A204.1 (cell line): Measurements from ENCODE around the gene FASTKD2.
"Not testable (repeated sequence)": the region's sequence is repeated elsewhere in the genome, so short reads cannot be mapped to it uniquely, and the experiment has no call there.

Experiments used
- FAIRE-seq: peaks from 2 replicates; lab custom pipeline; 2012; peaks lifted over from hg19 to GRCh38; lab: Jason Lieb, UNC

Gene FASTKD2

DNA sequence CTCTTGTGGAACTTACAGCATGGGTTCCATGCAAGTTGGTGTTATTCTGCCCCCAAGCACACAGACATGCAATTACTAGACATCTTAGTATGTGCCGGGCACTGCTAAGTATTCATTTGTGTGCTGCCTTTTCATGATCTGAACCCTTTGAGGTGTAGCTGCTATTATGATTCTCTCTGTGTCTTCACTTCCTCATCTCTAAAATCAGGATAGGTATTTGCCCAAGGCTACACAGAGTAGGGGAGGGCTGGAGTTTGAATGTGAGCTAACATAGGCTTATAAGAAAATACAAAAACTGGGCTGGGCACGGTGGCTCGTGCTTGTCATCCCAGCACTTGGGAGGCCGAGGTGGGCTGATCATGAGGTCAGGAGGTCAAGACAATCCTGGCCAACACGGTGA is 27.2 kb downstream of the FASTKD2 start:
- no peak for FAIRE-seq

DNA sequence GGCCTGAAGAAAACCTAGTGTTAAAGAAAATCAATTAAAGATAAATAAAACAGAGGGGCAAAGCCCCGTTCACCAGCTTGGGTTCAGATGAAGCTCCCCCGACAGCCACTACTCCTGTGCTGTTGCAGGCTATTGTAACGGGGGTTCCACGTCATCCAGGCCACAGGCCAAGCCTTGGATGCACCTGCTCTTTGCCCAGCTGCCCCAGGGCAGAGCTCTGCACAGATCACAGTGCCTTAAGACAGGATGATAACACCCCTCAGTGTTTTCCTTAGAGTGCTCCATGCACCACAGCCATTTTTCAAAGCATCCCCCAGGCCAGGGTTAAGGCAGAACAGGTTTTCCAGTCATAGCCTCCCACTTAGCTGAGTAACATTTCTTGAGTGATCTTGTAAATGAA is 32.0 kb downstream of the FASTKD2 start:
- FAIRE-seq, result no peak

DNA sequence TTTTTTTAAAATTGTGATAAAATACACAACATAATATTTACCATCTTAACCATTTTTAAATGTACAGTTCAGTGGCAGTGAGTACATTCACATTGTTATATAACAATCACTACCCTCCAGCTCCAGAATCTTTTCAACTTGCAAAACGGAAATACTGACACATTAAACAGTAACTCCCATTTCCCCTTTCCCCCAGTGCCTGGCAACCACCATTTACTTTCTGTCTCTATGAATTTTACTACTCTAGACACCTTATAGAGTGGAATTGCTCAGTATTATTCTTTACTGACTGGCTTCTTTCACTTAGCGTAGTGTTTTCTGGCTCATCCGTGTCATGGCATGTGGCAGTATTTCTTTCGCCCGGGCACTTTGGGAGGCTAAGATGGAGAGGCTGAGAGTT is 32.6 kb downstream of the FASTKD2 start:
- no peak for FAIRE-seq

DNA sequence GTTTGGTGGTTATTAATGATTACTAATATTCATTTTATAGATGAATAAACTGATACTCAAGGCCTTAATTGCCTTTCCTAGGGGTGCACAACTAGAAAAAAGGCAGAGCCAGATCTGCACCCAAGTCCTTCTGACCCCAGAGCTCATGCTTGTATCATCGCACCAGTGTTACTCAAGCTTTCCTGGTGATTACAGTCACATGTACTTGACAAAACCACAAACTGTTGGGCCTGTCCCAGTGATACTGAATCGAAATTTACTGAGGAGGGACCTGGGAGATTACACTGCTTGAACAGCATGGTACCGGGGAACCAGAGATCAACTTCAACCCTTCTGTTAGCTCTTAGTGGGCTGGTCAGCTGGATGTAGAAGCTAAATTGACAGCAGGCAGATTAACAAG is 33.7 kb downstream of the FASTKD2 start:
- no peak for FAIRE-seq

DNA sequence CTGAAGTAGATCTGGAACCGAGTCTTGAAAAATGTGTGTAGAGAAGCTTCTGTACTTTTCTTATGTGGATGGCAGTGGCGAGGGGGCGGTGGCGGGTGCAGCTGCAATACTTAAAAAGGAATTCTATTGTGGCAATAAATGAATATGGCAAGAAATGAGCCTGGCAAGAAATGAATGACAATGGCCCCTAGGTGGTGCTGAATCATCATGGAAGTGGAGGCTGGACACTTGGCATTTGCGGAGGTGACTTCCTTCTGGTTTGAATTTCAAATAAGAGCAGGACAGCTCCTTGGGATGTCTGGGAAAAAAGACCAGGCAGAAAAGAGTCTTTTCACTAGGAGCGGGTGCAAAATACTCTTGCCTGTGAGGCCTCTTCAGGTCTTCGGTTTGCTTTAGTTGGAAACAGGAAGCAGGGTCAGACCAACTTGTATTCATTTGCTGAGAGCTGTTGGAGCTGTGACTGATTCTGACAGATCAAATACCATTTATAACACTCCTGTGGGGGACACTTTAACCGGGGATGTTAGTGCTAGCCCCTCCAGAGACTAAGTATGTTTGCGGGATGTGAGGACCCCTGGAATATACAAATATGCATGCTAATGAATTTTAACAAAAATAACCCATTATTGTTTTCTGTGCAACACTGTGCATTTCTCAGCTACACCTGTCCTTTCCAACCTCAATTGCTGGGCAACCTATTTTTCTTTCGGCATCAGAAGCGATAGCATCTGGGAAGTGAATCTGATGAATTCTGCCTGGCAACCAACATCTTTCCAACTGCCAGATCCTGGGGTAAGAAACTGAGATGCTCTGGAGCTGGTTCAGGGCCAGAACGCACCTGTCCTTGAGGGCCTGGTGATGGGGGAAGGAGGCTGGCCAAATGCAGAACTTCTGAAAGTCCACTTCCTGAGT is 35.4 kb downstream of the FASTKD2 start:
- FAIRE-seq, result no peak

DNA sequence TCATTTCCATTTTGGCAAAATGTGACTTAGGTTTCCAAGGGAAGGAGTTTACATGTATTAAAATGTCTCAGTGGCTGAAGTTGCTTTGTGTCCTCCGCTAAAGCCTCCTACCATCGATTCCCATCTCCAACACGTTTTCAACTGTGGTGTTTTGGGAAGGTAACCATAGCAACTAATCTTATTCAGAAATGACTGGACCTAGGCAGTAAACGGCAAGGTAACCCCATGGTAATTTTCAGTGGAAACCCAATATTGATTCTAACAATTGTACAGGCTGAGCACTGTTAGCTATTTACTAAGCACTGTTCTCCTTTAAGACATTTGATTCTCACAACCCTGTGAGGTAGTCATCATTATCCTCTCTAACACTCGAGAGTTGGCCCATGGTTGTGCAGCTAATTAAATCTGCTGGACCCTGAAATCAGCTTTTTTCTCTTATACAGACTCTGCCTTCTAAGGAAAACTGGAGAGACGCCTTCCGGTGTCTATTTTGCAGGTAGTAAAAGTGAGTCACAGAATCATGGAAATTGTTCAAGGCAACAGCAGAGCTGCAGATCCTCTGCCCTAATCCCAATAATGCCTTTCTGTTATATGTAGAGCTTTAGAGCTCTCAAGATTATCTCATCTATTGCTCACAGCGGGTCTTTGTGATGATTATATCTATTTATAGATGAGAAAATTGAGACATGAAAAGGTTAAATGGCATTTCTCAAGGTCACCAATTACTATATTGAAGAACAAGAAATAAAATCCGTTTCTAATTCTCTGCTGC is 36.2 kb downstream of the FASTKD2 start:
- no peak for FAIRE-seq

DNA sequence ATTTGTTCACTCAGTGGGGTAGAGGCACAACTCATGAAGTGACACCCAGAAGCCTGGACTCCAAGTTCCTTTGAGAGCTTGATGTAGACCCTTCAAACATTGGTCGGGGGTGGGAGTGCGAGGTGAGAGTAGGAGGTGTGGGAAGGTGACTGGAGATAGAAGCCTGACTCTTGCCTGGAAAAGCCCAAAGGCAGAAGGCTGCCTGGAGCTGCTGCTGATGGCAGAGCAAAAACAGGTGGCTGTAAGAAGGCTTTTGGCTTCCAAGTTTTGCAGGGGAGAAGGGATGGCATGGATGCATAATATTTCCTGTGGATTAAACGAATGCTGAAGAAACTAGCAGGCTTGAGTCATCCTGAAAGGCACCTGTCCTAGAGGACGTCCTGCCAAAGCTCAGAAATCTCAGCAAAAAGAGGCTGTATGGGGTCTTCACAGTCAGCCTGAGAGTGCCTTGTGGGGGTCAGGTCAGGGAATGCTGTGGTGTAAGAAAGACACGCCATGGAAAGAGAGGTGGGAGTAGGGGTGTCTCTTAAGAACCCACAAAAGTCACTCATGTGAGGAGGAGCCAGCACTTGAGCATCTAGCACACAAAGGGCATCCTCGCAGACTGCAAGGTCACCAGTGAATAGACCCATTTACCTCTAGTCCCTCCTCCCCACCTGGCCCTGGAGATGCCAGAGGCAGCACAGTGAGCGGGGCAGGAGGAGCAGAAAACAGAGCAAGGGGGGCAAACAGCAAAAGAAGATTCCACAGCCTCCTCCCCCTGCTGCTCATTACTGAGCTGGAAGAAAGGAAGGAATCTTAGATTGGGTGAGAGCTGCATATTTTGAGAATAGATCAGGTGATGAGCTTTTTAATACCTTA is 37.5 kb downstream of the FASTKD2 start:
- FAIRE-seq, result no peak

DNA sequence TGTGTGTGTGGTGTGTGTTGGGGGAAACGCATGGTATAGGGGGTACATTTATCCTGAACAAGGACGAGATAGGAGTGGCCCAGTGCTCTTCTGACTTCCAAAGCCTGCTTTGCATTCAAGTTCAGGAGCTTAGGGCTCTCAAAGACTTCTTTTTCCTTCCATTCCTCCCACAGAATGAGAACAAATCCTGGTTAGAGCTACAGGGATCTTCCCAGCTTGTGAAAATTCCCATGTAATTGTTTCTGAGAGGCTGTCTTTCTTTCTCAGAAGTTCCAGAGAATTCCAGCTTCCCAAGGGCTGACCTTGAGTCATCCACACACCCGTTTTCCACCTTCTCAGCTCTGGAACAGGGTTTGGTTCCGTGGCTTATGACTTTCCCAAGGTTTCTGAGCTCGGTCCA is 38.9 kb downstream of the FASTKD2 start:
- no peak for FAIRE-seq

DNA sequence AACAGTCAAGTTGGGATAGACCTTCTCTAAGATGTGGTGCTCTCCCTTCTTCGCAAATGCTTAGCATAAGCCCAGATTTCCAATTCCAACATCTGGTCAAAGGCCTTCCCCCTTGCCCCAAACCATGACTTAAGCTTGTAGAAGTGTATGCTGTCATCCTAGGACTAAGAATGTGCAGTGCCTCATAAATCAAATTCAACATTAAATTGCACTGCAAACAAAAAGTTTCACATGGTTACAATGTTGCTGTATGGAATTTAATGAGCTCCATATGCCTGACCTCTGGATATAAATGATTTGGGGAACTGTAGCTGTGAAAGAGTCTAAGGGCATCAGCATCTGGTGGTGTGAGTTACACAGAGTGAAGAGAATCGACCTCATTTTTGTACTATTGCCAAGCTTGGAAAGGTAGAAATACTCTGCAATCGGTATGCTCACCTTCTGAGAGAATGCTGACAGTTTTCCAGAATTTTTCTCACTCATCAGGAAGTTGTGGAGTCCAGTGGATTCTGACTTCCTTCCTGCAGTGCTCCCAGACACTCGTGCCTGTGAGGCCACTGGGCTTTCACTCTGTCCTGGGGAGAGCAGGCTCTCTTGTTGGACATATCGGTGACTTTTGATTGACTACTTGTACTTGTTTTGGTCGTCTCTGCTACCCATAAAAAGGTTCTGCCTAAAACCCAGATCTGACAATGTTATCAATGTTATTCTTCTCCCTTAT is 40.6 kb downstream of the FASTKD2 start:
- FAIRE-seq, result no peak

DNA sequence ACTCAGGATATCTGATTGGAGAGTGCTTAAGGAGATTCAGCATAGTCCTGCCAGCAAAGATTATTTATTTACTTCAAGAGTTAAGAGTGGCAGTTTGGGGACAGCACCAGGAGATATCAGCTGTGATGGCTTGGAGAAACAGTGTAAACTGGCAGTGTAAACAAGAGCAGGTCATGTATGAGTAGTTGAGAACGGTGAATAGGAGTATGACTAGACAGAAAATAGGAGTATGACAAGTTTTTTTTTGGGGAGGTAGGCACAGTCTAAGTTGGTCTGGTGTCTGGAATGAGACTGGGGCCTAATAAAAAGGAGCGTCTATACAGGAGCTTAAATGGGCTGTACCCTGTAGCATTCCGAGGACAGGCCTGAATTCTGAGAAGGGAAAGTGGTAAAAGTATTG is 42.2 kb downstream of the FASTKD2 start:
- FAIRE-seq, result not testable (repeated sequence)

DNA sequence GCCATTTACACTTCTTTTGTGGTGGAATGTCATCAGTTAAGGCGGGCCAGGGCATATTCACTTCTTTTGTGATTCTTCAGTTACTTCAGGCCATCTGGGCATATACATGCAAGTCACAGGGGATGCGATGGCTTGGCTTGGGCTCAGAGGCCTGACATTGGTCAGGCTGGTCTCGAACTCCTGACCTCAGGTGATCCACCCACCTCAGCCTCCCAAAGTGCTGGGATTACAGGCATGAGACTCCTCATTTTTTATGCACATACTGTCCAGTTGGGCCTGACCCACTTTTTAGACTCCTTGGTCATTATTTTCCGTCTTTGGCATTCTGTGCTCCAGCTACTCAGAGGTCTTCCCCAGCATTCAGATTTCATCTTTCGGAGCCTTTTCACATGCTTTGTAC is 47.1 kb downstream of the FASTKD2 start:
- FAIRE-seq, result not testable (repeated sequence)

DNA sequence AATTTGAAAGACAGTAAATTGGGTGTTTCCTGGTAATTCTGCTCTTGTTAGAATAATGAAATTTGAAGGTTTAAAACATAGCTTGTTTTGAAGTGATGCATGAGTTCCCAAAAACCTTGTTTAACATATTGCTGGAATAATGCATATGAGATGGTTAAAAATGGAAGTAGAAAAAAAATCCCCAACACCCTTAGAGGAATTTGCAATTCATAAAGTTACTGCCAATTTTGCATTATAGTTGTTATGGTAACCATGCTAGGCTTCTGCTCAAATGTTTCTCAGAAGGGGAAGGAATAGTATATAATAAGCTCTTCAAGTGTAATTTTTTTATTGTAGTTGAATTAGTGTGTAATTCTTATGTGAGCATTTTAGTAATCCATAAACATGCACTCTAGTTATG is 49.1 kb downstream of the FASTKD2 start:
- FAIRE-seq, result no peak

DNA sequence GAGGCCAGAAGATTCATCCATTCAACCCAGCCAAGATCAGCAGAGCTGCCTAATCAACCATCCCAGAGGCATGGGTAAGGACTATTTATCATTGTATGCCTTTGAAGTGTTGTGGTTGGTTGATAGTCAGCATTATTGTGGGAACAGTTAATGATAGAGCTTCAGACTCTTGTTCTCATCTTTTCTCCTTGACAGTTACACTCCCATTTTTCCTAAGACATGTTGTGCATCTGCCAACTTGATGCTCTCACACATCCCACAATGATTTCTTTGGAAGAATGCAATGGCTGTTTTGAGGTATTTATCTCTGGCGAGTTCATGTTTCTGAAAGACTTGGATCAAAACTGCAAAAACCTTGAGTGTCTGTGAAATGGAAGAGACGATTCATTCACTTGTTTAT is 55.4 kb downstream of the FASTKD2 start:
- FAIRE-seq, result no peak

DNA sequence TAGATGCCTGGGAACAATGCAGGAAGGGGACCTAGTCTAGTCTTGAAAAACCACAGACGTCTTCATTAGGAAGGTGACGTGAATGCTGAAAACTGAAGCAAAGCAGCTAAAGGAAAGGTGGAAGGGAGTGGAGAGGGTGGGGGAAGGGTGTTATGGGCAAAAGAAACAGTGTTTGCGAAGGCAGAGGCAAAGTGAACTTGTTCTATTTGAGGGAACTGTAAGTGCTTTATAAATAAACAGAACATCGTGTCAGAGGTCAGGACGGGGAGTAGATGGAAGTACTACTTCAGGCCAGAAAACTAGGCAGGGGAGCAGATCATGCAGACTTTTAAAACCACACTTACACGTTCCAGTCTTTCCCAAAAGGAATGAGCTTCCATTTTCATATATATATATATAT is 57.8 kb downstream of the FASTKD2 start:
- FAIRE-seq, result no peak

DNA sequence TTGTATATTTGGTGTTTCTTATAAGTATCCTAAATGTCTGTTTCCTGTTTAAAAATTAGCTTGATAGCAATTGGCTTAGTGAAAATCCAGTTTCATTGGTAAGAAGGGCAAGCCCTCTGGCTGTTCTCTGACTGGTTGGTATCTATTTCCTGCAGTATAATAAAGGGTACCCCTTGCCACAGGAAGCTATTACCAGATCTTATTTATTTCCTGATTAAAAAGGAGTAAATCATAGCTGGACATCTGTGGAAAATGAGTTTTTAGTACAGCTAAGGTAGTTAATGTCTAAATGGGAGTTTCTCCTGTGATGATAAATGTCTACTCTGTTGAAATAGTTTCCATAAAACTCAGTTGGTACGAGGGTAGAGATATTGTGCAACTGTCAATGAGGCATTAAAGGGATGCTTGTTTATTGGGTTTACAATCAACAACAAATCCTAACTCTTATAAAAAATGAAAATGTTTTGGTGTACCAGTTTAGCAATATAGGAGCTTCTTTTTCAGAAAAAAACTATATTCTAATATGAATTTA is 58.7 kb downstream of the FASTKD2 start:
- FAIRE-seq, result no peak

DNA sequence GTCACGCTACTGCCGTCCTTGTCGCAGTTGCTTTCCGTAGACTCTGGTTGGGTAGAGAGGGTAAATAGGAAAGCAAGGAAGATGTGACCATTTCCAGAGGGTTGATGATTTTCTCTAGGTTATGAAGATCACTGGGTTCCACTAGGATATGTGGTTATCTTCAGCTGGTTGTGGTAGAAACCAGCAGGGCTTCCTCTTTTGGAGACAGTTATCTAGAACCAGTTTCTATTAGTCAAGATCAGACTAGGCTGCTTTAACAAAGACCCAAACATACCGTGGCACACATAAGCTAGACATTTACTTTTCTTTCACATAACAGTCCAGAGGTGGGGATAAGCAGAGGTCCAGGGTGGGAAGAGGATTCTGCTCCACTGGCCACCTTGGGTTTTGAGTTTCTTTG is 59.6 kb downstream of the FASTKD2 start:
- FAIRE-seq, result no peak

DNA sequence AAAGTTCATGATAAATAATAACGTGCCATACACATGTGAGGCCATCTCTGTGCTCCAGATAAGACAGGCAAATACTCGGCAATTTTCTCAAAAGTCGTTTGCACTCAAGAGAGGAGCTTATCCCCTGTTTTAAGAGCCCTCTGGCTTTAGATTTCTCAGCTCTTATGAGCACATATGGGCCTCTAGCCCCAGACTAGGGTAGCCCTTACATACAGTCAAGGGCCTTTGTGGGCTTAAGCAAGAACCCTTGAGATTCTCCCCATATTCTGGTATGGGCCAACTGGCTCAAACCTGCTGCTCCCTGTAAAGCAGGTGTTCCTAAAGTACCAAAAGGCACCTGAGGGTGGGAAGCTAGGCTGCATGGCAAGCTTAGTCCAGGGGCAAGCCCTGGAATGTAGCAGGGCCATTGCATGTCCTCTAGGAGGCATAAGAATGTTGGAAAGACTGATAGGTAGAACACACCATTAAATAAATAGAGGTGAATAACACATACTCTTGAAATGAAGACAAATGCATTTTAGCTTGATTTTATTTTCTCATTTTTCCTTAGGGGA is 66.1 kb downstream of the FASTKD2 start:
- FAIRE-seq, result no peak

DNA sequence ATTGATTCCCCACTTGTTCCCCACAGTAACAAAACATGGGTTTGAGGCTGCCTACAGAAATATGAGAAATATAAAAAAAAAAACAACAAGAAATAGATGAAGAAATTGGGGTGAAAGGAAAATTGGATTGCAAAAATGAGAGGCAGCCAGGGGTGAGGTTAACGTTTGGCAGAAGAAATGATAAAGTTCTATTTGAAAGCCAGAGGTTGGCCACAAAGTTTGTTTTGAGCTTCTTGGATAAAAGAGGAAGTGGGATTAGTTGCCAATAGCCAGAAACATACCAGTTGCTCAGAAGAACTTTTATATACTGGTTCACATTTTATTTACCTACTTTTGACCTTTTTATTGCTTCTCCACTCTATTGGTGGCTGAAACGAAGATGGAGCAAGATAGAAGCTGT is 67.5 kb downstream of the FASTKD2 start:
- FAIRE-seq, result no peak

DNA sequence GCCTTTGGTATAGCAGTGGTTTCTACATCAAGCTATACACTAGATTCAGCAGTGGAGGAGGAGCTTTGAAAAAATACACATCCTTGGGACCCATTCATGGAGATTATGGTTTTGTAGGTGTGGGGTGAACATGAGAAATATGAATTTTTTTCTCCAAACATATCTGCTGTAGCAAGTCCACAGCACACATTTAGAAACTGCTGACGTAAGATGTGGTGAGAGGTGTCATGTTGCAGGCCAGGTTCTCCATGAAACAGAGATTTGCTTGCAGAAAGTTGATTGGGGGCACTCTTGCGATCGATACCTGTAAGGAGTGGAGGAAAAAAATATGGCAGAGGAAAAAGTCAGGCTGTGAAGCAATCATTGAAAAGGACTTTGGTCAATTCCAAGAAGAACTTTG is 67.9 kb downstream of the FASTKD2 start:
- FAIRE-seq, result no peak

DNA sequence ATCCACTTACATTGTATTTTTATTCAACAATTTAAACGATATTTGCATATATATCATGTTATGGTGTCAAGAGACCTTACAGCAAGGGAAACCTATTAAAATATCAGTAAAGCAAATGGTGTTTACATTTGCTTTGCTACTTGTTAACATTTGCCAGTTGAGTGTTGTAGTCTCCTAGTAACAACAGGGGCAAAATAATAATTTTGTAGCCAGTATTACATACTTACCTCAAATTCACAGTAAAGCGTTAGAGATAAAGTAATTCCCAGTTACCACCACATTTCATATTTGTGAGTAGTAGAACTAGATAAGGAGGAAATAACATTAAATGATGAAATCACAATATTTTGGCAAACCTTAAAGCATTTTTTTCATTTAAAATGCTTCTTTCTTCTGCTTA is 71.3 kb downstream of the FASTKD2 start:
- no peak for FAIRE-seq

DNA sequence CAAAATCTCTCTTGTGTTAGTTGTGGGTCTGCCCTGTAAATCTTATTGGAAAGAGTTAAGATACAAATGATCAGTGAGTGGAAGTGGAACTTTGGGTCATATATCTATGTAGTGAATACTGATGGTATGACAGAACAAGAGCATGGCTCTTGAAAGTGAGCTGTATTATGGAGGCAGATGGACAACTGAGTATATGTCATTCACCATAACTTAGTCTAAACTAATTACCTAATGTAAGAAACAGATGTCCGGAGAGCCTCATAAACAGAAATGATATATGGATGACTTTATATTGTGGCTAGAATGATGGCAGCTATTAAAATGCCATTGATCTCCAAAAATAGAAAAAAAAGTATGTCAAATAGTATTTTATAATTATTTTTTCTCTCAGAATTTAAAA is 72.4 kb downstream of the FASTKD2 start:
- FAIRE-seq, result no peak
